Head of caudate nucleus (tissue), 42 donors: ENCODE results near the gene SP140.
"Not testable (repeated sequence)": the region's sequence is repeated elsewhere in the genome, so short reads cannot be mapped to it uniquely, and the experiment has no call there.

Source experiments
- DNase-seq, 42 donors: peaks; one replicate each; pipeline versions ENCODE4 v3.0.0 to v3.0.0-alpha.2; 2020 to 2021; ENCODE audit warnings: mixed read lengths in 7 of 42
- intact Hi-C: fragments of 100-400 bp; cut with DNase I; formaldehyde crosslinking; loops from one replicate; pipeline ENCODE4 v1.15.0; 2022

Gene SP140

DNA sequence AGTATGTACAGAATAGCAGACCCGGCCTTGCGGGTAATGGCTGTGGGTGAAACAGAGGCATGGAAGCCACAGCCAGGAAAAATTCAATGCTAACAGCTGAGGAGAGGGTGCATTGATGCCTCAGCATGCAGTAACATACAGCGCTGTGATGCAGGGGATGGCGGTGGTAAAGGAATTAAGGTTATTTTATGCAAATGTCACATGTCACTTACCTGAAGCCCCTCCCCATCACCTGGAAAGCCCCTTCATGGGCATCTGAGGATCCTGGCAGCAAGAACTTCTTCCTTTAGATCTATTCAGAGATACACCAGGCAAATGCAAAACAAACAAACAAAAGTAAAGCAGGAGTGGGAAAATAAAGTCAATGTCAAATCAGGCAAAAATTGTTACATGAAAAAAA is 4.0 kb upstream of the SP140 start:
- intact Hi-C loops: no loop called here
- DNase-seq: no peak

DNA sequence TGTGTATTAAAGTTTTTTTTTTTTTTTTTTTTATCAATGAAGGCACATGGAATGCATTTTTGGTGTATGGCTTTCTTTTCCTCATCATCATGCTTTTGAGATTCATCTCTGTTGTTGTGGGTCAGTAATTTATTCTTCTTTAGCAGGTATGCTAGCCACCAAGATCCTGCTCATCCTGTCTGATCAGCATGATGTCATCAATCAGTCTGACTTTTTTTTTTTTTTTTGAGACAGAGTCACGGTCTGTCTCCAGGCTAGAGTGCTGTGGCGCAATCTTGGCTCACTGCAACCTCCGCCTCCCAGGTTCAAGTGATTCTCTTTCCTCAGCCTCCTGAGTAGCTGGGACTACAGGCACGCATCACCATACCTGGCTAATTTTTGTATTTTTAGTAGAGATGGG is 2.7 kb upstream of the SP140 start:
- intact Hi-C loops: not testable (repeated sequence)
- DNase-seq: peak in 1 of 42 donors; percentile 4

DNA sequence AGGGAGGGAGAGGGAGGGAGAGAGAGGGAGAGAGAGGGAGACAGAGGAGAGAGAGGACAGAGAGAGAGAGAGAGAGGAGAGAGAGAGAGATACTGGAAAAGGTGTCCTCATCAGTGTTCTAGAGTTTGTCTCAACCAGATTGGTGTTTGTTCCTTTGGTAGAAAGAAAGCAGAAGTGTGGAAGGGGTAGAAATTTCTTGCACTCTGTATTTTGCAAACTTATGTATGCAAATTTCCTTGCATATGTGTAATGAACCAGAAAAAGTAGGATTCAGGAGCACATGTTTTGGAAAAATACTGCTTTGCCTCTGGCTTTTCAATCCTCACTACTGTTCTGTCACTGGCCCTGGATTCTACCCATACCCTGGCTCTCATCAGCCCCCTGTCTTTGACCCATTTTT is 1.1 kb upstream of the SP140 start:
- peak in 1 of 42 donors; percentile 17 for DNase-seq
- intact Hi-C loops: no loop called here

DNA sequence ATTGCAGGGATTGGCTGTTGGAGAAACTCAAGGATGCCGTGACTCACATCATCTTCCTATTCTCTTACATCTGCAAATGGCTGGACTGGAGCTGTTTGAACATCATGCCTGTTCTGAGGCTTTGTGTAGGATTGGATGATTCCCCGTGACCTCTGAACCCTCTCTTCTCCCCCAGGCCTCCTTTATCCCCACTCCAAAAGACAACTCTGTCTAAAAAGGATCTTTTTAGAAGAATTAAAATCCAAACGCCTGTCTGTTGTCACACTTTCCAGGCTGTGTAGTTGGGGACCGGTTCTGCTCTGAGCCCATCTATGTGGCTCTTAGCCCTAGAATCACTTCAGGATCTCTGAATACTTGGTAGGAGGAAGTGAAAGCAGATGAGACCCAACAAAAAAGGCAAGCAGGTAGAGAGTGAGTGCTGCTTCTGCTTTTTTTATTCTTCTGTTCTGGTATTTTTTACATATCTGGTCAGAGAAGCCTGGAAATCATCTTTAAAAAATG is 565 bp downstream of the SP140 start:
- intact Hi-C loops: no loop called here
- peak in 1 of 42 donors; percentile 22 for DNase-seq

DNA sequence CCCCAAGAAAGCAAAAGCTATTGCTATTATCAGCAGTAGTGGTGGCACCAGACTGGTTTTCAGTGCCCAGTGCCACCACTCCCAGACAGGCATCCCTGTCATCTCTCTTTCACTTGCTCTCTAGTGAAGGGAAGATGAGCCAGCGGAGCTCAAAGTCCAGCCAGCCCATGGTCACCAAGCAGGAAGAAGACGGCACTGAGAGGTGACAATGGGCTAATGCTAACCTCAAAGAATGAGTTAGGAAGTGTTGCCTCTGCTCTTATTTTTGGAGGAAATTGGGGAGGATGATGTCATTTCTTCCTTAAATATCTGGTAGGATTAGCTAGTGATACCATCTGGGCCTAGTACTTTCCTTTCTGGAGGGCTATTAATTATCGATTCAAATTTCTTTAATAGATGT is 1.7 kb downstream of the SP140 start:
- peak in 1 of 42 donors; percentile 30 for DNase-seq
- intact Hi-C loops: no loop called here

DNA sequence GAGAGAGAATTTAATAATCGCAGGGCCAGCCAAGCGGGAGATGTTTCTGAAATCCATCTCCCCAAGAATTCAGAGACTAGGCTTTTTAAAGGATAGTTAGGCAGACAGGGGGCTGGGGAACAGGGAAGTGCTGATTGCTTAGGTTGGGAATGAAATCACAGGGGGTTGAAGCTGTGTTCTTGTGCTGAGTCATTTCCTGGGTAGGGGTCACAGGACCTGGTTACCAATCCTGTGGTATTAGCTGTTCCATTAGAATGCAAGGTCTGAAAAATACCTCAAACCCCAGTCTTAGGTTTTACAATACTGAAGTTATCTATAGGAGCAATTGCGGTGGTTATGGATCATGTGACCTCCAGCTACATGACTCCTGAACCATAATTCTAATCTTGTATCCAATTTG is 4.6 kb downstream of the SP140 start:
- intact Hi-C loops: no loop called here
- peak in 1 of 42 donors; percentile 26 for DNase-seq

DNA sequence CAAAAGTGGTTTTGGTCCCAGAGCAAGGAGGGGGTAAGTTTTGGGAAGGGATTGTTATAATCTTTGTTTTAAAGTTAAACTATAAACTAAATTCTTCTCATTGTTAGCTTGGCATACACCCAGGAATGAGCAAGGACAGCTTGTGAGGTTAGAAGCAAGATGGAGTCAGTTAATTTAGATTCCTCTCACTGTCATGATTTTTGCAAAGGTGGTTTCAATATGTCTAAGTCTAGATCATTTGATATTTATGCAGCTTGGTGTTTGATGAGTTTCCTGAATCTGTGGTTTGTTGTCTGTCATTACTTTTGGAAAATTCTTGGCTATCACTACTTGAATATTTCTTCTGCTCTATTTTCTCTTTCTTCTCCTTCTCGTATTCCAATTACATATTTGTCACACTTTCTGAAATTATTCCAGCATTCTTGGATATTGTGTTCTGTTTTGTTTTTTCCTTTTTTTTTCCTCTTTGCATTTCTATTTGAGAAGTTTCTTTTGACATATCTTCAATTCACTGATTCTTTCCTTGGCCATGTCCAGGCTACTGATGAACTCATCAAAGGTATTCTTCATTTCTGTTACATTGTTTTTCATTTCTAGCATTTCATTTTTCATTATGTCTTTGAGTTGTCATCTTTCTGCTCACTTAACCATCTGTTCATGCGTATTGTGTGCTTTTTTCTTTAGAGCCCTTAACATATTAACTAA is 5.1 kb downstream of the SP140 start:
- no peak for DNase-seq
- intact Hi-C loops: no loop called here

DNA sequence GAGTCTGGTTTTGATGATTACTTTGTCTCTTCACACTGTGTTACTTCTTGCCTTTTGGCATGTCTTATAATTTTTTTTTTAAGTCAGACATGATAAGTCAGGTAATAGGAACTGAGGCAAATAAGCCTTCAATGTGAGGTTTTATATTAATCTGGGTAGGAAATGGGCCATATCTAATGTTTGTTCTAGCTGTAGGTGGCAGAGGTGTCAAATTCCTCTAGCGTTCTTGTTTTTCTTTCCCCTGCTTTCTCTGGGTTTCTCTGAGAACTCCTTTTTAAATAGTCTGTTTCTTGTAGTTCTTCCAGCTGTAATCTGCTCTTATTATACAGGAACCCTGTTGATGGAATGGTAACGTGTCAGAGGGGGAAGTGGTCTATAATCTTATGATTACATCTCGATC is 5.7 kb downstream of the SP140 start:
- intact Hi-C loops: no loop called here
- DNase-seq: no peak

DNA sequence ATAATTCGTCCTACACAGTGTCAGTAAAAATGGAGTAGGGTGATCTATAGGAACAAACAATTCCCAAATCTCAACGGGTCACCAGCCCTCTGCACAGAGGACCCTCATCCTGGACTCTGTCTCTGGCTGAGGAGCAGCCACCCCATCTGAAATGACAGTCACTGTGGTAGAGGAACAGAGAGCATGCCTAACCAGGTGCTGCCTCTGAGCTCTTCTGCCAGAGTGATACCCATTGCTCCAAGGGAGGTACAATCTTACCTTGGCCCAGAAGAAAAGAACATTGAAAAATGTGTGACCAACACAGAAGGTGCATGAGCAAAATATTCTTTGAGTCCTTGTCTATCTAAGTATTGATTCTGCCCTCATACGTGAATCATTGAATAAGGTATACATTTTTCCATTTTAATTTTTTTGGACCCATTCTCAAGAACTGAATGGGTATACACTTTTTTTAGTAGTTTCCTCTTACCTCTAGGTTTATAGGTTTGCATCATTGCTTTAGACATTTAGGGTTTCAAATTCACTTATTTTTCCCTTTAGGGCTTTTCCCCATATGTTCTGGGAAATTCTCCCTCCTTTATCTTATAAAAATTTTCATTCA is 8.7 kb downstream of the SP140 start:
- no peak for DNase-seq
- intact Hi-C loops: no loop called here

DNA sequence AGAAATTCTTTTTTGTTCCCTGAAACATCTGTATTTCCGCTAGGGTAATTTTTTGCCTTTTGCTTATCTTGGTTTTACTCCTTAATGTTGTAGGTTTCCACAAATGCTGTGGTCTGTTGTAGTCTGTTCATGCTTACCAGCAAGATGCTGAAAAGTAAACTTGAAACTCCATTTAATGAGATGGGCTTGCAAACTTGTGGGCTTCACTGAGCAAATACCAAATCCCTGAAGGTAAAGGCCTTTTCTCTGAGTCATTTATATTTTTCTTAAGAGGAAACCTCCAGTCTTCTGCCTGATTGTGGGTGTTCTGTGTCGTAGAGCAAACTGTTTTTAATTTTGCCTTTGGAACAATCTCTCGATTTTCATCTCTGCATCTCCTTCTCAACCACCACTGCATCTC is 9.3 kb downstream of the SP140 start:
- intact Hi-C loops: no loop called here
- DNase-seq: no peak

DNA sequence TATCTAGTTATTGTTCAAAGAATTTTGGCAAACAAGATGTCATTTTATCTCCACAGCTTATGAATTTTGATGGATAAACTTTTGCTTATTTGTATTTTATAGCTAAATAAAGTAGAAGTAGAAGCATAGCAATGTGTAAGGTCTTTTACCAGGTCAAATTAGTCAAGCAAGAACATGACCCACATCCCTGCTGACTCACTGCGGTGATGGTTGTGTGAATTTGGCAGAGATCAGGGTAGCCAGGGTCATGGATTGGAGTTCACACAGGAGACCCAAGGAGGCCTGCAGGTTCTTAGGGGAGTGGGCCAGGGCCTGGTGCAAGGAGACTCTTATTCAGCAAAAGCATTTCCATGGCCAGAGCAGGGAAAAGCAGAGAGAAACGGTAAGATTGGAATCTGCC is 18.7 kb downstream of the SP140 start:
- no peak for DNase-seq
- intact Hi-C loops: no loop called here

DNA sequence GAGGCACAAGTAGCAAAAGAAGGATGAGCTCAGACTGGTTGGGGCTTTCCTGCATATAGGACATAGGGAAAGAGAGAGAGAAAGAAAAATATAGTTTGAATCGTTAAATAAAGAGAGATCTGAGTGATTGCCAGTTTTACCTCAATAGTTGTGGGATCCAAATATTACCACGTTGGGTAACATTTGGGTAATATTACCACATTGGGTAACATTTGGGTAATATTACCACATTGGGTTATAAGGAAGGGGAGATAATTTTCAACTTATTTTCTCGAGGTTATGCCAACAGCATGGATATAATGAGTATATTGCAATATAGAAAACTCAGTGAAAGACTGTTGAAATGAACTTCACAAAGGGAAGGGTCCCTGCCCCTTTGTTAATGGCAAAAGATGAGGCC is 20.7 kb downstream of the SP140 start:
- no peak for DNase-seq
- intact Hi-C loops: no loop called here

DNA sequence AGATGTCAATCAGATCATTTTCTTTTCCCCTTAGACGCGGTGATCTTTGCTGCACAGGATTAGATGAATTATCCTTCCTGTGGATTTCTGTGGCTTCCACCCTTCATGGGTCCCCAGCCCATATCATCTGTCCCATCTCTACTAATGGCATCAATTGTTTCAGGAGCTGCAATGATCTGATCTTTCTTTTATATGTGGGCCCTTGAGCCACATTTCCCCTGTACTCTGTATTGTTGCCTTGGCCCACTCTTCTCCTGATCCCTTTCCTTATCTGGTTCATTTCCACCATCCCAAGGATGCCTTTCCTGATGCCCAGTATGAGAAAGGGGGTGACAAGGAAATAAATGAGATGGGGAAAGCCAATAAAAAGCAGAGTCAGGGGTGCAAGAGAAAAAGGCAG is 24.7 kb downstream of the SP140 start:
- intact Hi-C loops: no loop called here
- no peak for DNase-seq

DNA sequence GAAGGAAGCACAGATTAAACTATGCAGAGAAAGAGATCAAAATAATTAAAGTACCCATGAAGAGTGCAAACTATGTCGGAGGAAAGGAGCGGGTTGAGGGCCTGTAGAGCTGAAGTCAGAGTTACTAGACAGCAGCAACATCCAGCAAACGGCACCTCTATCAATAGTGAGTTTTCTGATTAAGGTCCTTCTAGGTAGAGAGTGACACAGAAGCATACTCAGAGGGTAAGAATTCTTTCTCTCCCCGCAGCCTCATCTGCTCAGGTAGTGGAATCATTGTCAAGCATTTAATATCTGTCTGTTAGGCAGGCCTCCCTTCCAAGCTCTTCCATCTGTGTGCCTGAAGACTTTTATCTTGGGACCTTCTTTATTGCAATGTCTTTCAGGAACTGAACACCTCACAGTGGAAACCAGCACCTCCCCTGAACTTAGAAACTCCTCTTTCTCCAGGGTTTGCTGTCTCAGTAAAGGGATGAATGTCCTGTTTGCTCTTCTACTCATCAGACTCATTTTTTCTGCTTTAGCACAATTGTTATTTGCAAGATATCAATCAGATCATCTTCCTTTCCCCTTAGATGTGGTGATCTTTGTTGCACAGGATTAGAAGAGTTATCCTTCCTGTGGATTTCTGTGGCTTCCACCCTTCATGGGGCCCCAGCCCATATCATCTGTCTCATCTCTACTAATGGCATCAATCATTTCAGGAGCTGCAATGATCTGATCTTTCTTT is 28.8 kb downstream of the SP140 start:
- intact Hi-C loops: no loop called here
- DNase-seq: no peak

DNA sequence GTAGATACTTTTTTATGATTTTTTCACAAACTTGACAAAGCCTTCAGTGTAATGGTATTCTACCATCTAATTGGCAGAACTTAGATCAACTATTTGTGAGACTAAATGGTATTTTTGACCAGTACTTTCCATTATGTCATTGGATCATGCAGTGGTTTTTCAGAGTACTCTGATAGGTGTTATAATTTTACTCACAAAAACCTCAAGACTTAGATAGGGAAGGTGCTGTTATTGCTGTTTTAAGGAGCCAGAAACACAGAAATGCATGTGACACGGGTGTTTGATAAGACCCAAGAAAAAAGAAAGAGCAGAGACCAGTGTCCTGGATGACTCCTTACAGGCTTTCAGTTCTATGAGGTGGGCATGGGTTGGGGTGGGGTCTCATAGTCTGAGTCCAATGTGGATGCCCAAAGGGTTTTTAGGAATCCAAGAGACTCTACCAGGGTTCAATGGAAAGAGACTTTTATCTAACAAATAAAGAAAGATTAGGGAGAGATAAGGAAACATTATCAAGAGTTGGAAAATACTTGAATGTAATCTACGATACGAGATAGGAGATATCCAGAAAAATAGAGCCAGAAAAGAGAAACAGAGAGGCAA is 31.3 kb downstream of the SP140 start:
- intact Hi-C loops: no loop called here
- no peak for DNase-seq

DNA sequence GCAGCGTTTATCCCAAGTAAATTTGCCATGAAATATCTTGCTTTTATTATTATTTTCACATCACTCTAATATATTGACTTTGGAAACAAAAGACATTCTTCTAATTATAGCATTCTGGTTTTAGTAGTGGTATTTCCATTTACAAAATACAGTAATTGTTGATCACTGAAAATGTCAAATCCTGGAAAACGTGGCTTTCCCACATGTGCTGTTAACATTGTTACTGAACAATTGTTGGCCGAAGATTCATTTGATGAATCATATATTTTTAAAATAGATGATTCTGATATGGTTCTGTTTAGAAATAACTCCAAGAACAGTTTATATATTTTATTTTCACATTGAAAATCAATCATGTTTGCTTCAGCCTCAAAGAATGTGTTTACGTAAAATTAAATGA is 32.9 kb downstream of the SP140 start:
- intact Hi-C loops: no loop called here
- DNase-seq: no peak

DNA sequence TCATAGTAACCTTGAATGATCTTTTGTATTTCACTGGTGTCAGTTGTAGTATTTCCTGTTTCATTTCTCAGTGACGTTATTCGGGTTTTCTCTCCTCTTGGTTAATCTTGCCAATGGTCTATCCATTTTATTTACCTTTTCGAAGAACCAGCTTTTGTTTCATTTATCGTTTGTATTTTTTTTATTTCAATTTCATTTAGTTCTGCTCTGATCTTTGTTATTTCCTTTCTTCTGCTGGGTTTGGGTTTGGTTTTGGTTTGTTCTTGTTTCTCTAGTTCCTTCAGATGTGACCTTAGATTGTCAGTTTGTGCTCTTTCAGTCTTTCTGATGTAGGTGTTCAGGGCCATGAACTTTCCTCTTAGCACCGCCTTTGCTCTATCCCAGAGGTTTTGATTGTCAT is 36.7 kb downstream of the SP140 start:
- DNase-seq: no peak
- intact Hi-C loops: no loop called here

DNA sequence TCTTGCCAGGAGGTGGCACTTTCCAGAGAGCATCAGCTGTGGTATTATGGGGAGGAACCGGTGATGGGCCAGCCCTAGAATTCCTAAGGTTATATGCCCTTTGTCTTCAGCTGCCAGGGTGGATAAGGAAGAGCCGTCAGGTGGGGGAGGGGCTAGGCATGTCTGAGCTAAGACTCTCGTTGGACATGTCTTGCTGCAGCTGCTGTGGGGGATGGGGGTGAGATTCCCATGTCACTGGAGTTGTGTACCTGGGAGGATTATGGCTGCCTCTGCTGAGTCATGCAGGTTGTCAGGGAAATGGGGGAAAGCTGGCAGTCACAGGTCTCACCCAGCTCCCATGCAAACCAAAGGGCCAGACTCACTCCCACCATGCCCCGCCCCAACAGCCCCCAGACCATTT is 39.4 kb downstream of the SP140 start:
- intact Hi-C loops, DNase-seq: not testable (repeated sequence)

DNA sequence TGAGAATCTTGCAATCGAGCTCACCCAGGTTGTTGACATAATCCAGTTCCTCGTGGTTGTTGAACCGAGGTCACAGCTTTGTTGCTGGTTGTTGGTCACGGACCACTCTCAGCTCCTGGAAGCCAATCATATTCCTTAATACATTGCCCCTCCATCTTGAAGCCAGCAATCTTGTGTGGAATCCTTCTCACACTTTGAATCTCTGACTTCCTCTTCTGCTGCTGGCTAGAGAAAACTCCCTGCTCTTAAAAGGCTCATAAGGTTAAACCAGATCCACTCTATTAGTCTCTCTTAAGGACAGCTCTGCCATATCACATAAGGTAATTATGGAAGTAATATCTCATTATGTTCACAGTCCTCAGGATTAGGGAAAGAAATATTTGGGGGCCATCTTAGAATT is 41.1 kb downstream of the SP140 start:
- intact Hi-C loops: no loop called here
- no peak for DNase-seq

DNA sequence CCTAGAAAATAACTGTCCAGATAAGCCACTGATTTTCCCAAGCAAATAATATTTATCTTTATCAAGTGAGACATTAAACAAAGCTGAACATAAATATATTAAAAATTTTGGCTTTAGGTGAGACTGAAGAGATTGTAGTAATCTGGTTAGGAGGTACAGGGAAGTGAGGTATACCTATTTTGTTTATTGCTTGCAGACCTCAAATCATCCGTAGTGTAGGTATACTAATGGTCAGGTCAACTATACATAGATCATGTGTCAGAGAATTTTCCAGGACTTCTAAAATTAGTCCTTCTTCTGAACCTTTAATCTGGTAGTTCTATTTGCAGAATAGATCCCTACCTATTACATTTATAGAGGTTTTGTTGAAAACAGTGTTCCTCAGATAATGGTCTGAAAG is 41.5 kb downstream of the SP140 start:
- DNase-seq: no peak
- intact Hi-C loops: no loop called here
